HFFc6 (cell line): ENCODE results near the gene PGLYRP3. TPM values are rescaled to one million over a fixed set of nuclear protein-coding genes. Genes with fewer than 3 reads are reported as not detected.

ENCODE experiments used
- DNase-seq: peaks from one replicate; pipeline ENCODE4 v3.0.0-alpha.2; 2018
- H3K27ac Mint-ChIP-seq: 2 replicates; pipeline ENCODE4 v1.8.0; 2020; ENCODE audit warnings: mild to moderate bottlenecking, mixed read lengths
- H3K27me3 Mint-ChIP-seq: 2 replicates; pipeline ENCODE4 v1.8.0; 2021; ENCODE audit warnings: mild to moderate bottlenecking, moderate library complexity, mixed read lengths; ENCODE audit not compliant: insufficient read depth
- H3K36me3 Mint-ChIP-seq: 2 replicates; pipeline ENCODE4 v1.8.0; 2021; ENCODE audit warnings: low read depth, mixed read lengths
- H3K4me1 Mint-ChIP-seq: 2 replicates; pipeline ENCODE4 v1.8.0; 2020; ENCODE audit warnings: low read depth, mixed read lengths
- H3K4me3 Mint-ChIP-seq: 2 replicates; pipeline ENCODE4 v1.8.0; 2020; ENCODE audit warnings: mild to moderate bottlenecking, moderate library complexity, mixed read lengths
- H3K9me3 Mint-ChIP-seq: 2 replicates; pipeline ENCODE4 v1.8.0; 2020; ENCODE audit warnings: mild to moderate bottlenecking, mixed read lengths
- long read RNA-seq: library from polyadenylated mRNA; unstranded; transcript quantifications from one replicate; pipeline ENCODE4 v2.0.0, GENCODE V29; 2019
- total RNA-seq, 6 experiments: library from RNA; stranded (reverse); fragmentation: NEBNext Ultra II Directional; extraction: Animal tissue kit (Norgen Biotek cat#: 25700); gene quantifications; 2 replicates in 1 of 6; 3 replicates in 5 of 6; pipeline ENCODE4 v1.2.3, GENCODE V29; 2021
- TF ChIP-seq, protein P1 (sequence below): fragments of 200-600 bp; sonication (generic); IDR thresholded peaks from 2 replicates; pipeline ENCODE4 v1.5.0; 2021; ENCODE audit warnings: antibody characterized with exemption, mild to moderate bottlenecking

The PGLYRP3 gene, protein sequence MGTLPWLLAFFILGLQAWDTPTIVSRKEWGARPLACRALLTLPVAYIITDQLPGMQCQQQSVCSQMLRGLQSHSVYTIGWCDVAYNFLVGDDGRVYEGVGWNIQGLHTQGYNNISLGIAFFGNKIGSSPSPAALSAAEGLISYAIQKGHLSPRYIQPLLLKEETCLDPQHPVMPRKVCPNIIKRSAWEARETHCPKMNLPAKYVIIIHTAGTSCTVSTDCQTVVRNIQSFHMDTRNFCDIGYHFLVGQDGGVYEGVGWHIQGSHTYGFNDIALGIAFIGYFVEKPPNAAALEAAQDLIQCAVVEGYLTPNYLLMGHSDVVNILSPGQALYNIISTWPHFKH
- total RNA-seq: not detected
- long read RNA-seq: 0 reads

DNA sequence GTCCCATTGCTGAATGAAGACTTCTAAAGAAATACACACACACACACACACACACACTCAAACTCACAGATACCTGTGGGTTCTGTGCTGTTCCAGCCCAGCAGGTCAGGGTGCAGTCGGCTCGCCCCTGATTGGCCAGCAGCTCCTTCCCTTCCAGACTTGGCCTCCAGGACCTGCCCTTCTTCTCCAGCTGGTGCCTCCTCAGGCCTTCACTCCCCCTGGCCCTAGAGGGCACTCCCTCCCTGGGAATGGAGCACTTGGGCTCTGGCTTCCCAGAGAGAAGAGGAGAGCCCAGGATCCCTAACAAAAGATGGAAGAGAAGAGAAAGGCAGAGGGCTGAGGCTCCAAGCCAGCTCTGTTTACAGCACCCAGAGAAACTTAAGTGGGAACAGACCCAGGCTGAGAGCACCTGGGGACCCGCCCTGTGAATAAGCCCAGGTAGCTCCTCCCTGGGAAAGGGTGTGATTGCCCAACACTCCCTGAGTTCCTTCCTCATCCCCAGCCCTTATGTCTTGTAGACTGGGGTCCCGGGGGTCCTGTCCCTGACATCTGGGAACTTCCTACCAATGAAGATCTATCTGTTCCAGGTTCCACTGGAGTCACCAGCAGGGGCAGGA, at the start of gene PGLYRP3:
Gene PGLYRP3, minus strand, starts transcription at position 383 of the 617 bp plus-strand sequence. CDS start 2,287 bp downstream, outside the sequence.
- Mint-ChIP-seq H3K36me3 (no peaks in the 10 kb centered on the region), H3K4me1 (no peaks in the 10 kb centered on the region), H3K27ac (no peak within 1 kb of the TSS), H3K27me3 (peaks cover 8% of the 10 kb centered on the region), H3K9me3 (no peaks in the 10 kb centered on the region), H3K4me3 (no peak within 1 kb of the TSS)
- DNase-seq: no peak
- TF ChIP-seq, protein P1, sequence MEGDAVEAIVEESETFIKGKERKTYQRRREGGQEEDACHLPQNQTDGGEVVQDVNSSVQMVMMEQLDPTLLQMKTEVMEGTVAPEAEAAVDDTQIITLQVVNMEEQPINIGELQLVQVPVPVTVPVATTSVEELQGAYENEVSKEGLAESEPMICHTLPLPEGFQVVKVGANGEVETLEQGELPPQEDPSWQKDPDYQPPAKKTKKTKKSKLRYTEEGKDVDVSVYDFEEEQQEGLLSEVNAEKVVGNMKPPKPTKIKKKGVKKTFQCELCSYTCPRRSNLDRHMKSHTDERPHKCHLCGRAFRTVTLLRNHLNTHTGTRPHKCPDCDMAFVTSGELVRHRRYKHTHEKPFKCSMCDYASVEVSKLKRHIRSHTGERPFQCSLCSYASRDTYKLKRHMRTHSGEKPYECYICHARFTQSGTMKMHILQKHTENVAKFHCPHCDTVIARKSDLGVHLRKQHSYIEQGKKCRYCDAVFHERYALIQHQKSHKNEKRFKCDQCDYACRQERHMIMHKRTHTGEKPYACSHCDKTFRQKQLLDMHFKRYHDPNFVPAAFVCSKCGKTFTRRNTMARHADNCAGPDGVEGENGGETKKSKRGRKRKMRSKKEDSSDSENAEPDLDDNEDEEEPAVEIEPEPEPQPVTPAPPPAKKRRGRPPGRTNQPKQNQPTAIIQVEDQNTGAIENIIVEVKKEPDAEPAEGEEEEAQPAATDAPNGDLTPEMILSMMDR: no peak

DNA sequence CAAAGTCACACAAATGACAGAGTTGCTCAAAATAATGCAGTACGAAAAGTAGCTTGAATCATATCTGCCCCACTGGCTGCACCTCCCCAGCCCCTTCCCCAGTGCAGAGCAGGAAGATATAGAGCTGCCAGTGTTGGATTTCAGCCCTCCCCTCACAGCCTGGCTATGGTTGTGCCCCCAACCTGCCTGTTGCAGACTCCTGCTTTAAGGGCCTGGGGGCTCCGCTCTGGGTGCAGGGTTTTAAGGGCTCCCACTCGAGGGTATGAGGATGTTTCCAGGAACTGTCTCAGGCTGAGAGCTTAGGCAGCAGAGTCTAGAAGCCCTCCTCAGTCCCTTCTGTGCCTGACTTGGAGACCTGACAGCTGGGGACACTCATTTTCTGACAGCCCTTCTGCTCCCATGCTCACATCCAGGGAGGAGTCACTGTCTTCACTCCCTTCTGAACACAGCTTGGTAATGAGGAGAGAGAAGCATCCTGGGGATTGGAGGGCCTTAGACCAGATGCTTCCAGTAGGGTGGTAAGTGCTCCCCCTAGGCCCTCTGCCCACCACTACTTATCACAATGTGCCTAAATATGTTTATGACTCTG, 49.5 kb upstream of the PGLYRP3 start:
- H3K27me3 Mint-ChIP-seq: peaks cover 40% of the 10 kb centered on the region
- H3K4me3 Mint-ChIP-seq: no peak overlapping the region
- TF ChIP-seq, protein P1: no peak
- no peaks in the 10 kb centered on the region for H3K36me3 Mint-ChIP-seq
- no peak overlapping the region for H3K27ac Mint-ChIP-seq
- no peaks in the 10 kb centered on the region for H3K4me1 Mint-ChIP-seq
- no peak for DNase-seq
- no peaks in the 10 kb centered on the region for H3K9me3 Mint-ChIP-seq

DNA sequence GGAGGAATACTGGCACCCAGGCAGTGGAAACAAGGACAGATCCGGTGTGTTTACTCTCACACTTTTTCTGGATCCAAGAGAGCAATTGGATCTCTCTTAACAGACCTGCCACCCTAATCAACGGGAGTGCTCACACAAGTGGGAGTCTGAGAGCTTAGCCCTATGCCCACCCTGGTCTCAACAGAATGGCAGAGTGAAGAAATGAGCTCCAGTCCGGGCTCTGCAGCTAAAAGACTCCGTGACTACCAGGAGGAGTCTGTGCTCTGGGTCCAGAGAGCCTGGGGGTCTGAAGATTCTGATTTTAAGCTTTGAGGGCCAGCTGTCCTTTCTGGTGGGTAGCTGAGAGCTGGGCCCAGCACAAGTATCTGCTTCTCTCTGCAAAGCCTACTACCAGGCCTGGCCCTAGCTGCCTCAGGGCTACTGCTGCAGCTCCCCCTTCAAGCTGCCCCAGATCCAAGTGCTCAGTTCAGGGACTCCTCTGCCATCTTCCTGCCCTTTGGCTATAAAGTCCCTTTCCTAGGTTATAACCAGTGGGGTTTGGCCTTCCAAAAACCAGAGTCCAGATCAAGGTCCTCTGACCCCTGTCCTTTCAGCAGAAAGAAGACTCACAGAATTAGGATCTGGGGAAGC, 48.8 kb upstream of the PGLYRP3 start:
- H3K36me3 Mint-ChIP-seq: no peaks in the 10 kb centered on the region
- H3K4me1 Mint-ChIP-seq: no peaks in the 10 kb centered on the region
- no peaks in the 10 kb centered on the region for H3K9me3 Mint-ChIP-seq
- peaks cover 44% of the 10 kb centered on the region for H3K27me3 Mint-ChIP-seq
- no peak for DNase-seq
- TF ChIP-seq, protein P1: no peak
- H3K4me3 Mint-ChIP-seq: no peak overlapping the region
- no peak overlapping the region for H3K27ac Mint-ChIP-seq

DNA sequence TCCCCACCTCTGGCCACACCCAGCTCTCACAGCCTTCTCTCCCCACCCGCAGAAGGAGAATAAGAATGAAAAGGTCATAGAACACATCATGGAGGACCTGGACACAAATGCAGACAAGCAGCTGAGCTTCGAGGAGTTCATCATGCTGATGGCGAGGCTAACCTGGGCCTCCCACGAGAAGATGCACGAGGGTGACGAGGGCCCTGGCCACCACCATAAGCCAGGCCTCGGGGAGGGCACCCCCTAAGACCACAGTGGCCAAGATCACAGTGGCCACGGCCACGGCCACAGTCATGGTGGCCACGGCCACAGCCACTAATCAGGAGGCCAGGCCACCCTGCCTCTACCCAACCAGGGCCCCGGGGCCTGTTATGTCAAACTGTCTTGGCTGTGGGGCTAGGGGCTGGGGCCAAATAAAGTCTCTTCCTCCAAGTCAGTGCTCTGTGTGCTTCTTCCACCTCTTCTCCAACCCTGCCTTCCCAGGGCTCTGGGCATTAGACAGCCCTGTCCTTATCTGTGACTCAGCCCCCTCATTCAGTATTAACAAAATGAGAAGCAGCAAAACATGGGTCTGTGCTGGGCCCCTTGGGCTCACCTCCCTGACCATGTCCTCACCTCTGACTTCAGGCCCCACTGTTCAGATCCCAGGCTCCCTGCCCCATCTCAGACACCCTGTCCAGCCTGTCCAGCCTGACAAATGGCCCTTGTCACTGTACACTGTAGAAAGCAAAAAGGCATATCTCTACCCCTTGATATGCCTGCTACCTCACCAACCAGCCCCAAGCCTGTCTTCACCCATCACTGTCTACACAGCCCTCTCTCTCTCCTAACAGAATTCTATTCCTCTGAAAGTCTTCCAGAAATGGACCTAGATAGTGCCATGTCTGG, 48.1 kb upstream of the PGLYRP3 start:
- Mint-ChIP-seq H3K27me3 (peaks cover 43% of the 10 kb centered on the region), H3K36me3 (no peaks in the 10 kb centered on the region), H3K4me3 (no peak overlapping the region), H3K27ac (no peak overlapping the region), H3K4me1 (no peaks in the 10 kb centered on the region), H3K9me3 (no peaks in the 10 kb centered on the region)
- no peak for DNase-seq
- TF ChIP-seq, protein P1: no peak

DNA sequence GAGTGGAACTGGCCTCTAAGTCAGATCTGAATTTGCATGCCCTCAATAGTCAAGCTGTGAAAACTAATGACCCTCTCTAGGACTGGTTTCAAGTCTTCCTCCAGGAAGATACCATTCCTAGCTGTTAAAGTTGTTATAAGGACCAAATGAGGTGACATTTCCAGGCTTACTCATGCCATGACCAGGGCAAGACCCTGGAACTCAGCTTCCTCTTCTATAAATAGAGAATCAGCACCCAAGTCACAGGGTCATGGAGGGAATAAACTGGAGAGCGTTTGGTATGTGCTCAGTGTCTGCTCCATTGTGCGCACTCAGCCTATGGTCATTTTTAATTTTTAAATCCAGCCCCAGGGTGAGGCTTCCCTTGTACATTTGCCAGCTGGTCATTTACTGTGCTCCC, 47.4 kb upstream of the PGLYRP3 start:
- H3K36me3 Mint-ChIP-seq: no peaks in the 10 kb centered on the region
- peaks cover 42% of the 10 kb centered on the region for H3K27me3 Mint-ChIP-seq
- H3K4me1 Mint-ChIP-seq: no peaks in the 10 kb centered on the region
- TF ChIP-seq, protein P1: no peak
- H3K9me3 Mint-ChIP-seq: no peaks in the 10 kb centered on the region
- H3K27ac Mint-ChIP-seq: no peak overlapping the region
- no peak for DNase-seq
- H3K4me3 Mint-ChIP-seq: no peak overlapping the region
